Activated CD4-positive, CD25-positive, alpha-beta regulatory T cell (primary cell): ENCODE measurements around the gene MTMR6.

Source experiments
- DNase-seq, 4 experiments: peaks; one replicate each; lab custom pipeline; 2025; lab: John Stamatoyannopoulos, UW

MTMR6 gene

DNA sequence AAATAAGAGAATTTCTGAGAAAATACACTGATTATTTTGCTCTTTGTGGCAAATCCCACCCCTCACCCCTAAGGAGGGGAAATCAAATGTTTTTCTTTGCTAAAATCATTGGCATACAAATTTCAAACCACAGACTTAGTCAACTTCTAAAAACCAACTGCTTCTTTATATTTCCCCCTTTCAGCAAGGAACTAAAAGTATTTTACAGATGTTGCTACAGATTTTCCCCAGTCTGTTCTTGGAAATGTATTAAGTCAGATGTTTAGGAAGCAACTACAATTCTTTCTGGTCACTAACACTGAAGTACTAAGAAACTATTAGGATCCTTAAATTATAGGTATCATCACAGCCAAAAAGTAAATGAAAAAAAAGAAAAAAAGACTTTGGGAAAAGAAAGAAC lies 6.9 kb downstream of the MTMR6 start:
- no peak for DNase-seq

DNA sequence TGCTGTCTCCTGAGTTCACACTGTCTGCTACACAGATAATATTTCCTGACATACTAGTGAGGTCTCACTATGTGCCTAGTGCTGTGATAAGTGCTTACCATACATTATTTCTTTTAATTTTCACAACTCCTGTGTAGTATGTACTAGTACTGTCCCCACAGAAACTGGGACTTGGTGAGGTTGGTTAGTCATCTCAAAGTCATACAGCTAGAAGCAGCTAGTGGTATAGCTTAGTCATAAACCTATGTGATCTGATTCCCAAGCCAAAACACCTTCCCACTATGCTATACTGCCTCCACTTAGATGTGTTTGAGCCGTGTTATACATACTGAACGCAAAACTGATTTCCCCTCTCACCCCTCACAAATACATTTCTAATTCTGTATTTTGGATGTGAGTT lies 10.5 kb downstream of the MTMR6 start:
- no peak for DNase-seq

DNA sequence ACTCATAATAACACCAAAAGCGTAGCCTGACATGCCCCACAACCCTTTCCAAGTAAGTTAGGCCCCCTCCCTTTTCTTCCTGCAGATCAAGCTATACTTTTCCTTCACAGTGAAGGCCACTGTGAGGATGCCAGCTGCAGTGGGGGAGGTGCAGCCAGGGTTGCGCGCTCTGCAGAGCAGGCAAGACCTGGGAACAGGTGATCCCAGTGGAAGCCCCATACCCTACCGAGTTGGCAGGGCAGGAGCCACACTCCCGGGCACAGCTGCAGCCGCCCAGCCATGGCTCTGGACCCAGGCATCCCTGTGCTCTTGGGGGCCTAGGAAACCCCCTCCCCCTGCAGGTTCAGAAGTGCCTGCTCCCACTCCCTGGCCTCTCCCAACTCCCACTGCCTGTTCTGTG lies 18.7 kb downstream of the MTMR6 start:
- DNase-seq: no peak

DNA sequence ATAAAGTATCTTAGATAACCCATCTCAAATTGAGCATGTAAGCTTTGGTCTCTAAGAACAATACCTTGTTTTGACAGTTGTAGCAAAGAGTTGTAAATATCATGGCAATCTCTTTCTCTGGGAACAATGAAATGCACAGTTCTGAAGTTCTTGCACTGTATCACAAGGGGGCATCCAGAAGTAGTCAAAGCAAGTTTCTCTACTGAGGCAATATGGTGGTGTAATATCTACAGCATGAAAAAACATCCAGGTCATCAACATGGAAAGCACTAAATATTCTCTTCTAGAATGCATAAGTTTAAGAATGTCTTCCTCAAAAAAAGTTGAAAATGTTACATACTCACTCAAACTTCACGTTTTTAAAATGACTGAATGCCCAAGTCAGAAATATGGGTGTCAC lies 19.6 kb downstream of the MTMR6 start:
- DNase-seq: no peak

DNA sequence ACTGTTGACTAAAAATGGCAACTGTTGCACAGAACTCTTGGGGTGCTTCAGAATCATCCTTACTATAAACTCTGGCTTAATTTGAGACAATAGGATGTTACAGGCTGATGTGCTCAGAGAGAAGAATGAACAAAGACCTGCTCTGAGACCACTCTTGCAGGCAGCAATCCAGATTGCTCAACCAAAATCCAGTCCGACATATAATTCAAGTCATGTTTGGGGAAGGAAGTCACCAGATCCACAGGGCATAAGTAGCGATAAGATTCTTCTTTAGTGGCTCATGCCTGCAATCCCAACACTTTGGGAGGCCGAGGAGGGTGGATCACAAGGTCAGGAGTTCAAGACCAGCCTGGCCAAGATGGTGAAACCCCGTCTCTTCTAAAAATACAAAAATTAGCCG lies 20.6 kb downstream of the MTMR6 start:
- no peak for DNase-seq

DNA sequence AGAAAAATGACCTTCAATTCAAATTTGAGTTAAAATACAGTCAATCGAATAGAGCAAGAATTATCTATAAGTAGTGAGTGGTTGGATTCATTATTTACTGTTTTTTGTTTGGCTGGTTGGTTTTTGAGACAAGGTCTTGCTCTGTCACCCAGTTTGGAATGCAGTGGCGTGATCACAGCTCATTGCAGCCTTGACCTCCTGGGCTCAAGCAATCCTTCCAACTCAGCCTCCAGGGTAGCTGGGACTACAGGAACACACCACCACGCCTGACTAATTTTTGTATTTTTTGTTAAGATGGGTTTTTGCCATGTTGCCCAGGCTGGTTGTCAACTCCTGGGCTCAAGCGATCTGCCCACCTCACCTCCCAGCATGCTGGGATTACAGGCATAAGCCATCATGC lies 25.0 kb downstream of the MTMR6 start:
- DNase-seq: no peak

DNA sequence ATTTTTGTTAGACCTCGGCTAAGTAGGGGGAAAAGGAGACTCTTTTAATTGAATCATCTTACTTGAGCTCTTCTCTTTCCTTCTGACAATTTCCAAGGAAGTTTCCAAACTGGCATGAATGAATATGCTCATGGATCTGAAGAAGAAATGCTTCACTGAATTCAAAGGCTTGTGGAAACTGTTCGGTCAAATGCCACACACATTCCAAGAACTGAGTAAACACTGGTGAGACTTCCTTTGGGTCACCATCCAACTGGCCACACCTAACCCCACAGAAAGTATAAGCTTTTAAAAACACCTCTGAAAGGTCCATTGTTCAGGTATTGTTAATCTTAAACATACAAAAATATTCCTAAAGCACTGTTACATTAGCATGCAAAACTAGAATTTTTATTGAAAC lies 33.6 kb downstream of the MTMR6 start:
- DNase-seq: no peak

DNA sequence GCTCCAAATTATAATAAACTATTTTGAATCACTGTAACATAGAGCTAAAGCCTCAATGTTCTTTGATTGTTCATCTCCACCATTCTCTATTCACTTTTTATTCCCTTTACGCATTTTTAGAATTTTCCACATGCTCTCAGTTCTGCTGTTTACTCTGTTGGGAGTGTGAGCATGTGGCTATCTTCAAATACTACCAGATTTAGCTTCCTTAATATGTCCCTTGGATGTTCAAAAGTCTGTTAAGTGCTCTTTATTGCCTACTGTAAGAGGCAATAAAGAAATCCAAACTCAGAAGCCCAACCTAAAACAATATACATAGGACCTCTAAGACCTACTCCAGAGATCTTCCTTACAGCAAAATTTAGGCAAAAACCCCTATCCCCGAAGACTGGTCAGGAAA lies 34.5 kb downstream of the MTMR6 start:
- no peak for DNase-seq

DNA sequence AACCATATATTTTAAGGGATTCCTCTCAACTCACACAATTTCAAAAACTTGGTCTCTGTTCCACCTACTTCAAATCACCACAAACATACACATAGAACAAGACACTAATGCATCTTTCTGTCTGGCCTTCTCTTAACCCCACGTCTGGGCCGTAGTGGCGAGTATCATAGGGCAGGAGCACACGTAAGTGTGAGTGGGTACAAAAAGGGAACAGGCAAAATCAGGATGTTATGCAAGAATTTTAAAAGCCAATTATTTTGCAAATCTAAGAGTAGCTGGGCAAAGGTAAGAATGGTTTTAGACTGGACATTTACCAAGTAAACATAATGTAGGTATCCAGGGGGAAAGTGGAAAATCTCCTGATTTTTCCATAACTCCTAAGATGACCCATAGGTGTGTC lies 35.1 kb downstream of the MTMR6 start:
- DNase-seq: no peak

DNA sequence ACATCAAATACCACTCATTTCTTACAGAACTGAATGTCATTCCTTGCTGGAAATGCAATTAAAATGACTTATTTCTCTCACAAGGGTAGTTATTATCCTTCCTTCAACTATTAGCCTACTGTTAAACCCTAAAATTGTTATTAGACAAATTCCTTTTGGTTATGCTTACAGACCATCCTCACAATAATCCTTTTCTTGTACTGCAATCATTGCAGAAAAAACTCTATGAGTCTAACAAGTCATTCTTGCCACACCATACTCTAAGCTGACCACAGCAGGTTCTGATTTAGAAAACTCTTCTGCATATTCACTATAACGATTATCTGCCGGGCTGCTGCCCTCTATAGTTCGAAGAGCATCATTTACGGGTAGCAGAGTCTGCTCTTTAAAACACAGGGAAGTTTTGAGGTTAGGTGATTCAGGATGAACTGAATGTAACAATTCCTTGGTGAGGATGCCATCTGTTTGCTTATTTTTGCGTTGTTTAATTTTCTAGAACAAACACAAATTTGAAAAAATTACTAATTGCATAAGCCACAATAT lies 38.2 kb downstream of the MTMR6 start:
- DNase-seq: no peak

DNA sequence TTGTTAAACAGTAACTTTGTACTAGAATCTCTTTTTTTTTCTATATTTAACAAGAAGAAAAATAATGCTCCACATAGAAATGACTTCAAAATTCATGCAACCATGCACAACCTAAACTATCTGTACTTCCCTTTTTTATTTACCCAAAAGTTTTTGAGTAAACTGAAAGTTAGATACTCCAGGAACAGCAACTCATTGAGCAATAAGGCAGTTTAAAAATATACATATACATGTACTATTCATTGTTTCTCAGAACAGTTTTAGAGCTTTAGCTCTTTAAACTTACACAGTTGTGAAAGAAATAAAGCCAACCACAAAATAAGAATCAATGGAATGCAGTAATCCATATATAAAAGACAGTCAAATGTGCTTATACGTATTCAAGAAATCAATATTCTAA lies 39.2 kb downstream of the MTMR6 start:
- DNase-seq: no peak

DNA sequence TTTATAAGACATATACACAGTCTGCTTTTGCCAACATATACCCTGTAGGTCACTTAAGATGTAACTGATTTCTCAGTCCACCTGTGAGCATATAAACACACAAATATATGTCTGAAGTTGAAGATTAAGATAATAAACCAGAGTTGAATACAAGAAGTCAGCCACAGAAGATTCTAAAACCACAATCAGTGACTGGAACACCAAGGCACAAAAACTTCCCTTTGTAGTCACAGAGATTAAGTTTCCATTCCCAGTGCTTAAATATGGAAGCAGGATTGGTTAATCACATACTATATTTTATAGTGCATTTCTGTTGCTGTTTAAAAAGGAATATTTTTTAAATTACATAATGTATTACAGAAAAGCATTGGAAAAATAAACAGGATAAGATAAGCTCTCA lies 39.9 kb downstream of the MTMR6 start:
- no peak for DNase-seq

DNA sequence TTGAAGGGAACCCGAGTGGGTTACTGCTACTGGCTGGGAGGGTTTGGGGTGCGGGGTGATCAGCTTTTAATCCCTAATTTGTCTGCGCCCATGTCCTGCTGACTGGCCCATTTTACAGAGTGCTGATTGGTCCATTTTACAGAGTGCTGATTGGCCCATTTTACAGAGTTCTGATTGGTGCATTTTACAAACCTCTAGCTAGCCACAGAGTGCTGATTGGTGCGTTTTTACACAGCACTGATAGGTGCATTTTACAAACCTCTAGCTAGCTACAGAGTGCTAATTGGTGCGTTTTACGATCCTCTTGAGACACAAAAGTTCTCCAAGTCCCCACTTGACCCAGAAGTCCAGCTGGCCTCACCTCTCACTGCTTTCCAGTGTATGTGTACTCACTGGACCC lies 43.2 kb downstream of the MTMR6 start:
- DNase-seq: no peak

DNA sequence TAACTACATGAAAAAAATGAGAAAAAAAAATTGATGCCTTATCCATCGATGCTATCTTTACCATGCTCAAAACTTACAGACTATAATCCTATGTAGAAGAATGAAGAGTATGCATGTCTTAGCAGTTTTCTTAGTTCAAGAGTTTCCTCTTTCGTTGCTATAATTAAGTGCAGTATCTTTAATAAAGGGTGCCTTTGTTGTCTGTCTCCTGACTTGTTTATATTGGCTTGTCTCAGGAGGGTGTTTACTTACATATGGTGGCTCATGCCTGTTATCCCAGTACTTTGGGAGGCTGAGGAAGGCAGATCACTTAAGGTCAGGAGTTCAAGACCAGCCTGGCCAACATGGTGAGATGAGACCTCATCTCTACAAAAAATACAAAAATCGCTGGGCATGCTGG lies 44.3 kb downstream of the MTMR6 start:
- DNase-seq: no peak

DNA sequence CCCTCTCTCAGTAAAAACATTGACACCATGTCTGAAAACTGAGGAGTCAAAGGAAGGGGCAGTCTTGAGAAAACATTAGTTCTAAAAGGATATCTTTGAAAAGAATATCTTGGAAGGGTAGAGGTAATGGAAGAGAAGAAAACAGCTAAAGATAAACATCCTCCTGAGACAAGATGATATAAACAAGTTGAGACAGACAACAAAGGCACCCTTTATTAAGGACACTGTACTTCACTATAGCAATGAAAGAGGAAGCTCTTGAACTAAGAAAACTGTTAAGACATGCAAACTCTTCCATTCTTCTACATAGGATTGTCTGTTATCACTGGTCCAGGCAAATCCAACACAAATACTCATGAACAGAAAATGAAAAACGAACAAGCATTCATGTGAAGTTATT lies 46.3 kb downstream of the MTMR6 start:
- DNase-seq: no peak

DNA sequence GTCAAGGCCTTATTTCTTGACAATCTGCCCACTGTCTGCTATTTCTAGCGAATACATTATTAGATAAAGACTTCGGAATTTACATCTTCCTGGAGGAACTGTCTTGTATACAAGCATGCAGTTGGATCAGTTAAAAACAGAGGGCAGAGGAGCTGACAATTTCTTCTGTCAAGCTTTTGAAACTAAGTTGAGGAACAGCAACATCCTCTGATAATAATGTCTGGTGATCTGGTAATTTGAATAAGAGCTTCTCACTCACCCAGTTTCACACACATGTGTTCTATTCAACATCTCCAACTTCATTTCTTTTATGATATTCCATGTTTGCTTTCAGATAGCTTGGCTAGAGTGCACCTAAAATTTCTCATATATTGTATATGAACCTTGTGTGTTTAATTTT lies 50.2 kb downstream of the MTMR6 start:
- DNase-seq: no peak

DNA sequence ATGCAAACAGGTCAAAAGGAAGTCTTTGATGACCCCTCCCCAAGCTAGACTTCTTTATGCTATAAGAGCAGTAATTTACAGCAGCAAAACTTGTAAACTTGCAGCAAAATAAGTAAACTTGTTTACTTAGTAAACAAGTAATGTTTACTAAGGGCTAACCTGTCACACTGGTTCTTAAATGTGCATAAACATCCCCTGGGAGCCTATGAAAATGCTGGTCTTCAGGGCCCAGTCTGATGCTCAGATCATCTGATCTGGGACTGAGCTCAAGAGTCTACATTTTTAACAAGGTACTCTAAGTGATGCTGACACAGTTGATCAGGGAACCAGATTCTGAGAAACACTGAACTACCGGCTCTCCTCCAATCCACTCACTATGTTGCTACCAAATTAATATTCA lies 53.4 kb downstream of the MTMR6 start:
- DNase-seq: no peak

DNA sequence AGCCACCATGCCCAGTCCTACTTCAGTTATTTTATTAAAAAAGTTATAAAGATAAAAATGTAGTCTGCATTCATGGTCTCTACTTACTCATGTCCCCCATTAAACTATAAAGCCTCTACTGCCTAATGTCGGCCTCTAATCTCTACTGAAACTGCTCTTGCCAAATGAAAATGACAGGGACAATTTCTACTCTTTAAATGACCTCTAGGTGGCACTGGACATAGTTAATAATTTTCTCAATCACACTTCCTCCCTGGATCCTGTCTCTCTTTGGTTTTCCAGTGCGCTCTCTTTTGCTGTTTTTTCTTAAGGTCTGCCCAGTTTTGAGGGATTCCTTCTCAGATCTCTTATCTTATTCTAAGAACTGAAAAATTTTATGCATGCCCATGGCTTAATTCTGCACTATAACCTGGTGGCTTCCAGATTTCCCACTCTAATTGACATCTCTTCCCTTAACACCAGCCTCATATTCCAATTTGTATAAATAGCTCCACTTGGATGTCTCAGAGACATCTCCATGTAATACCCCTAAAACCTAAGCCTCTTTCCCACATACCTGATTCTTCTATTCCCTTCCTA lies 54.3 kb downstream of the MTMR6 start:
- no peak for DNase-seq

DNA sequence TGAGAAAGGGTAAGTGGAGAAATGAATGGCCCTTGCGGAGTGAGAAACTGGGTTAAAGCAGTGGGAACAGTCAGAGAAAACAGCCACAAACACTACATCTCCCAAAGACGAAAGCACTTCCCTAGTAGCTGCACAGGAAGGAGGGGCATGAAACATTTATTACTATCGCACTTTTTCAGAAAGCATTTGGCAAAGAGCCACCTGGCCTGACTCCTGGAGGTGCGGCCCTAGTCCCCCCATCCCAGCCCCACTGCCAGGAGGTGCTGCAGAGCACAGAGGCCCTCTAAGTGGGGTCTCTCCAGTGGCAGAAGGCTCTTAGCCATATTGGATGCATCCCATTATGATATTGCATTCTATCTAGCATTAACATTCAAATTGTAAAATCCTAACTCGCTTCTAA lies 55.8 kb downstream of the MTMR6 start:
- DNase-seq: no peak

DNA sequence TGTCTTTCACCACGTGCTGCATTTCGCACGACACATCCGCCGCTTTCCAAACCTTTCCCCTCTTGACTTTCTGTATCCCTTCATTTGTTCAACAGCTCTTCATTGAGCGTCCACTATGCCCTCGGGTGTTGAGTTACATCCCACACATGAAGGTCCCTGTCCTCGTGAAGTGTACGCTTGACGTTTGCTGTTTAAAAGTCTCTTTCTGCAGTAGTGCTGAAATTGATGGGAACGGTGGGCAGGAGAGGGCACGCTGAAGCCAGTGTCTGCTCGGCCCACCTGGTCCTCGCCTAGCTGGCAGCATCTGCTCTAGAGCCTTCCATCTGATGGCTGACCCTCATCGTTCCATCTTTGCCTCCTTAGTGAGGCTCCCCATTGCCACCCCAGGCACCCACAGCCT lies 59.6 kb downstream of the MTMR6 start:
- DNase-seq: no peak

DNA sequence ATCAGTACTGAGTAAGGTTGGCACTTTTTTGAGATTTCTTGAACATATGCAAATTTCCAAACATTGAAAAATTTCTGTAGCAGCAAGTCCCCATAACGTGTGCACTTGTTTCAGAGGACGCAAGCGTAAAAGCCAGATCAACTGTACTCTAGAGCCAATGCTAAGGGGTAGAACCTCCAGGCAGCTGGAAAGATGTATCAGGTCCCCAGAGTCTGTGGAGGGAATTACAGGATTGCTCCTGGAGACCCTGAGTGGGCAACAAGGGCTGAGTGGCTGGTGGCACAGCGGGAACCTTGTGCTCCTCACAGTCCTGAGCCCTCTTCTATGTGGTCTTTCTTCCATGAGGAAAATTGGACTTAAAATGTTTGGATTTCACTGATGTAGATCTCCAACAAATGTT lies 61.3 kb downstream of the MTMR6 start:
- DNase-seq: no peak

DNA sequence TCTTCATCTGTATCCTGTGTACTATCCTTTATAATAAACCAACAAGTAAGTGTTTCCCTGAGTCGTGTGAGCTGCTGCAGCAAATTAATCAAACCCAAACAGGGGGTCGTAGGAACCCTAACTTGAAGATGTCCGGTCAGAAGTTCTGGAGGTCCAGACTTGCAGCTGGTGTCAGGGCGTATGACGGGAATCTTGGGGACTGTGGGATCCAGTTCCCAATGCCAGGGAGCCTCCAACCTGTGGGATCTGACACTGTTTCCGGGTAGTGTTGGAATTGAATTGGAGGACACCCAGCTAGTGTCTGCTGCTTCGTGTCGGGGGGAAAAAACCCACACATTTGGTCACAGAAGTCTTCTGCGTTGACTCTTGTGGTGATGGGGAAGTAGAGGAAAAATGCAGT lies 63.1 kb downstream of the MTMR6 start:
- no peak for DNase-seq

DNA sequence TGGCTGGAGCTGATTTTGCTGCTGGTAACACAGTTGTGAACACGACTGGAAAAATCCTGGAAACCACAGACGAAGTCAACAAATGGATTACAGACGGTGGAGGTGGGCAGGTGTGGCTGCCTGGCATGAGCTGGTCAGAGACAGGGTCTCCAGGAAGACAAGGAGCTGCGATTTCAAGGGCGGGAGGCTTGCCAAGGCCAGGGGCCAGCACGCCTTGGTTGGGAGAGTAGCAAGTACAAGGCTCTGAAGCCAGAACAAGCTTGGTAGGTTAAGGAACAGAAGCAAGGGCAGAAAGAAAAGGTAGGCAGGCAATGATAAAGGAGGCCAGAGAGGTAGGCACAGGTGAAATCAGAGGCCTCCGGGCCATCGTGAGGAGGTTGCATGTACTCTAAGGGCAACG lies 64.5 kb downstream of the MTMR6 start:
- DNase-seq: no peak

DNA sequence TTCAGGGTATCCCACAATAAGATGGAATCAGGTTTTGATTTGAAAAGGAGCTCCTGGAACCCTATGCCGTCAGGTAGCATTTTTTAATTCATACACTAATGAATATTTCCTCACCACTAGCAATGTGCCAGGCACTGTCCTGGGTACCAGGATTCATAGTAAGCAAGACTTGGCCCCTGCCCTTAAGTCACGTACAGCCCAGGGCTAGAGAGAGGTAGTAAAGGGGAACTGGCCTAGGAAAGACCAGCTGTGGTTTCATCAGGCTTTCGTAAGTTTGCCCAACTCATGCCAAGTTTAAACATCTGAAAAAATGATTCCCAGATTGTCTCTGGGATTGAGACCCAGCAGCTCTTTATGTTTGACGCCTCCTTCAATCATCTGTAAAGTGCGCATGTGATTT lies 69.3 kb downstream of the MTMR6 start:
- DNase-seq: no peak
